ENCODE measurements around the gene PTPN14. TPM values are rescaled to one million over a fixed set of nuclear protein-coding genes. Genes with fewer than 3 reads are reported as not detected.

Gene PTPN14
- total and polyA plus RNA-seq, 2 of the 4 experiments (the other 2 are of a cell fraction) = 21.5 to 31.7 TPM

DNA sequence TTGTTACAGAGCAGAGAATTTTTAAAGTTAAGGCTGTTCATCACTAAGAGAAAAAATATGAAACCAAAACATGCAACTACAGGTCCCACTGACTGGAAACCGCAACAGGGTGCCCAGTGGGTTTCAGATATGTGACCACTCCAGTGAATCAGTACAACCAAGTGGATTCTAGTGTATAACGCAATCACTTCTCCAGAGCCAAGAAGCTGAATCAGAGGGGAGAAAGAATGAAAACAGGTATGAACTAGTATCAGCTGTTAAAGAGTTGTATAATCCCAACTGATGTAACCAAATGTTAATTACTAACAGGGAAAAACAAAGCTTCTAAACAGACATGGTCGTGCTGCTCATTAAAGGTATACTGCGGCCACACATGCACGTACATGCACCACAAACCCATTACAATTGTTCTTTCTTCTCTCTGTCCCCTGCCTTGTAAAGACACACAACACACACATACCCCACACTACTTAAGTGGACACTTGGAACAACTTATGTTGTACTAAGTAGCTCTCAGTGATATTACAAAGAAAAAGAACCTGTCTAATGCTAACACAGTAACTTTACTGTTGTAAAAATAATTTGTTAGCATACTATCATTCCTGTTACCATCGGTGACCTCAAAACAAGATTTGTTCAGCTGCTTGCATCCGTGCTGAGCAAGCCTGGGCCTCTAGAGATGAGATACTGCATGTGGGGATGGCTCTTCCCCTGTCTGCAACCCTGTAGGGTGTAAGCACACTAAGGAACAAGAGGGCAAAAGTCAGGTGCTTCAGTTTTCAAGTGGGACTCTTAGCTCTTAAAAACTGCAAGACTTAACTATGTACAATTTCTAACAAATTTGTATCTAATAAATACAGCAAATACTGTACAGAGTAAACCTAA is 74.2 kb downstream of the PTPN14 start:
- DNase-seq (peak; percentile 95), ATAC-seq (ENCODE audit: low read depth) (peak; percentile 79)
- Histone ChIP-seq H3K9me3 (ENCODE audit: control insufficient read depth, insufficient read depth, low read length) (no peaks in the 10 kb centered on the region), H3K4me1 (ENCODE audit: control insufficient read depth, insufficient read depth, low read length) (peaks cover 19% of the 10 kb centered on the region), H3K18ac (ENCODE audit: low read depth, low read length) (peak overlapping the region; percentile 79; the same call in 1 of the 2 replicates), H2BK120ac (ENCODE audit: low read depth, low read length) (no peak overlapping the region), H4K20me1 (ENCODE audit: insufficient read depth, low read length) (peaks cover 46% of the 10 kb centered on the region), H4K5ac (ENCODE audit: low read depth, low read length) (no peak overlapping the region; the same call in 1 of the 2 replicates), H4K8ac (ENCODE audit: low read depth in 2 of 2, low read length in 2 of 2) (no peak overlapping the region; a peak in 1 of 4 replicates), H3K9me1 (ENCODE audit: insufficient read depth, low read length) (peaks cover 20% of the 10 kb centered on the region), H3K56ac (ENCODE audit: extremely low read depth, insufficient read depth, low read length) (no peak overlapping the region), H3K27me3 (ENCODE audit: control insufficient read depth, insufficient read depth, low read length) (no peaks in the 10 kb centered on the region), H3K23ac (ENCODE audit: low read depth, low read length) (peak overlapping the region; percentile 30; the same call in 1 of the 2 replicates), H3K9ac (ENCODE audit: low read depth, low read length) (no peak overlapping the region), H2BK5ac (ENCODE audit: low read depth, low read length, poor library complexity, severe bottlenecking) (peak overlapping the region; percentile 69), H3K4ac (ENCODE audit: low read depth, low read length) (peak overlapping the region; percentile 49; the same call in 1 of the 2 replicates), H2AK9ac (replicated peaks; ENCODE audit: low read depth, low read length, poor library complexity) (no peak overlapping the region), H4K91ac (ENCODE audit: insufficient read depth, low read depth, low read length) (0 out of 2 replicates have a peak overlapping the region, but pooled peaks have one; percentile 4), H2BK15ac (ENCODE audit: low read depth, low read length) (no peak overlapping the region; the same call in 2 of the 3 replicates), H3K4me2 (ENCODE audit: low read depth, low read length) (peak overlapping the region; percentile 36; the same call in 1 of the 2 replicates), H3K4me3 (ENCODE audit: insufficient read depth, low read depth, low read length) (no peak overlapping the region), H3K36me3 (ENCODE audit: control insufficient read depth, insufficient read depth, low read length) (no peaks in the 10 kb centered on the region), H2AK5ac (ENCODE audit: low read depth, low read length) (peak overlapping the region; percentile 57; the same call in 1 of the 2 replicates), H3K27ac (ENCODE audit: insufficient read depth, low read length) (0 out of 2 replicates have a peak overlapping the region, but pooled peaks have one; percentile 20), H3K14ac (replicated peaks; ENCODE audit: low read depth, low read length) (peak overlapping the region; percentile 67; the same call in 1 of the 2 replicates), H2AFZ (replicated peaks; ENCODE audit: low read length, poor library complexity) (no peak overlapping the region), H2BK20ac (ENCODE audit: low read depth, low read length) (peak overlapping the region; percentile 53; the same call in 1 of the 2 replicates), H3K79me1 (ENCODE audit: low read depth in 1 of 2, low read length in 2 of 2) (peaks cover 26 to 69% of the 10 kb centered on the region in 2 experiments)
- WGBS, 2 experiments (ENCODE audit: extremely low coverage in 2 of 2, insufficient read length in 1 of 2) = 67% methylated on average over 1 of the region's 7 CpGs; no CpG with 5 or more reads in 1 of the 2 experiments
- in situ Hi-C loops (cut with MboI; ENCODE audit: low sequenced_read_pairs) (no loop called here), intact Hi-C loops (cut with micrococcal nuclease) (loop anchor here (2.0 kb wide), 1 partner anchor 74 kb away; the partner anchor contains the start of gene PTPN14), dilution Hi-C loops (cut with HindIII; ENCODE audit: low sequenced_read_pairs, unreplicated experiment) (no loop called here)
- 0 out of 2 replicates have a peak, but pooled peaks have one; percentile 4 for TF ChIP-seq SMC3 (IDR thresholded peaks at IDR 0.05; ENCODE audit: low read depth, low read length)
- peak; percentile 55 for TF ChIP-seq FOS (IDR thresholded peaks at IDR 0.05; ENCODE audit: low read depth, low read length)
- TF ChIP-seq BHLHE40 (IDR thresholded peaks at IDR 0.05; ENCODE audit: low read depth, low read length) = 0 out of 2 replicates have a peak, but pooled peaks have one; percentile 30
- TF ChIP-seq CEBPB (IDR thresholded peaks at IDR 0.05; ENCODE audit: low read depth, low read length) = peak; percentile 95
- TF ChIP-seq, protein P1, sequence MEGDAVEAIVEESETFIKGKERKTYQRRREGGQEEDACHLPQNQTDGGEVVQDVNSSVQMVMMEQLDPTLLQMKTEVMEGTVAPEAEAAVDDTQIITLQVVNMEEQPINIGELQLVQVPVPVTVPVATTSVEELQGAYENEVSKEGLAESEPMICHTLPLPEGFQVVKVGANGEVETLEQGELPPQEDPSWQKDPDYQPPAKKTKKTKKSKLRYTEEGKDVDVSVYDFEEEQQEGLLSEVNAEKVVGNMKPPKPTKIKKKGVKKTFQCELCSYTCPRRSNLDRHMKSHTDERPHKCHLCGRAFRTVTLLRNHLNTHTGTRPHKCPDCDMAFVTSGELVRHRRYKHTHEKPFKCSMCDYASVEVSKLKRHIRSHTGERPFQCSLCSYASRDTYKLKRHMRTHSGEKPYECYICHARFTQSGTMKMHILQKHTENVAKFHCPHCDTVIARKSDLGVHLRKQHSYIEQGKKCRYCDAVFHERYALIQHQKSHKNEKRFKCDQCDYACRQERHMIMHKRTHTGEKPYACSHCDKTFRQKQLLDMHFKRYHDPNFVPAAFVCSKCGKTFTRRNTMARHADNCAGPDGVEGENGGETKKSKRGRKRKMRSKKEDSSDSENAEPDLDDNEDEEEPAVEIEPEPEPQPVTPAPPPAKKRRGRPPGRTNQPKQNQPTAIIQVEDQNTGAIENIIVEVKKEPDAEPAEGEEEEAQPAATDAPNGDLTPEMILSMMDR (conservative IDR thresholded peaks at IDR 0.05; ENCODE audit: low read depth, low read length) = no peak
- TF ChIP-seq CHD1 (IDR thresholded peaks at IDR 0.05; ENCODE audit: low read depth, low read length) = no peak
- TF ChIP-seq RFX5 (IDR thresholded peaks at IDR 0.05; ENCODE audit: low read depth, low read length) = peak; percentile 34; the same call in 1 of the 2 replicates
- TF ChIP-seq POLR2A (IDR thresholded peaks at IDR 0.05; ENCODE audit: low read depth, low read length) = no peak
- TF ChIP-seq RCOR1 (IDR thresholded peaks at IDR 0.05; ENCODE audit: insufficient replicate concordance, low read length) = peak; percentile 32
- no peak for TF ChIP-seq MAZ (IDR thresholded peaks at IDR 0.05; ENCODE audit: borderline replicate concordance, low read depth, low read length)
- no peak for TF ChIP-seq MXI1 (IDR thresholded peaks at IDR 0.05; ENCODE audit: borderline replicate concordance, low read depth, low read length)
- no peak for TF ChIP-seq MAFK (IDR thresholded peaks at IDR 0.05; ENCODE audit: low read depth, low read length)
- TF ChIP-seq, protein P2, sequence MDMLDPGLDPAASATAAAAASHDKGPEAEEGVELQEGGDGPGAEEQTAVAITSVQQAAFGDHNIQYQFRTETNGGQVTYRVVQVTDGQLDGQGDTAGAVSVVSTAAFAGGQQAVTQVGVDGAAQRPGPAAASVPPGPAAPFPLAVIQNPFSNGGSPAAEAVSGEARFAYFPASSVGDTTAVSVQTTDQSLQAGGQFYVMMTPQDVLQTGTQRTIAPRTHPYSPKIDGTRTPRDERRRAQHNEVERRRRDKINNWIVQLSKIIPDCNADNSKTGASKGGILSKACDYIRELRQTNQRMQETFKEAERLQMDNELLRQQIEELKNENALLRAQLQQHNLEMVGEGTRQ (IDR thresholded peaks at IDR 0.05; ENCODE audit: low read depth, low read length) = no peak
- CTCF ChIA-PET = interaction anchor here (1.0 to 1.5 kb wide), 3 partner anchors 11 to 144 kb away, joined by 3 read pairs; no protein-coding TSS in a partner anchor
- no TSS peak for BruUV-seq (replicated peaks)
- POLR2A ChIA-PET (ENCODE audit: unreplicated experiment) = interaction anchor here (1.0 kb wide), 1 partner anchor 105 kb away, joined by 4 read pairs; no protein-coding TSS in a partner anchor

All from IMR-90 (cell line).